Suppressor macrophage (primary cell): ENCODE measurements around the gene CCDC171.
"Not testable (repeated sequence)": the region's sequence is repeated elsewhere in the genome, so short reads cannot be mapped to it uniquely, and the experiment has no call there.

ENCODE experiments used
- DNase-seq, 4 experiments: peaks; one replicate each; pipeline ENCODE4 v3.0.0-alpha.2; 2020 to 2022
- total RNA-seq, 17 experiments: gene quantifications; one replicate each; lab custom pipeline; 2026; ENCODE audit warnings: mixed read lengths in 6 of 17, inconsistent platforms in 3 of 17; lab: John Stamatoyannopoulos, UW

The CCDC171 gene
- total RNA-seq, result 0.83 to 10.8 (median 5.4) reads per million in 17 experiments

DNA sequence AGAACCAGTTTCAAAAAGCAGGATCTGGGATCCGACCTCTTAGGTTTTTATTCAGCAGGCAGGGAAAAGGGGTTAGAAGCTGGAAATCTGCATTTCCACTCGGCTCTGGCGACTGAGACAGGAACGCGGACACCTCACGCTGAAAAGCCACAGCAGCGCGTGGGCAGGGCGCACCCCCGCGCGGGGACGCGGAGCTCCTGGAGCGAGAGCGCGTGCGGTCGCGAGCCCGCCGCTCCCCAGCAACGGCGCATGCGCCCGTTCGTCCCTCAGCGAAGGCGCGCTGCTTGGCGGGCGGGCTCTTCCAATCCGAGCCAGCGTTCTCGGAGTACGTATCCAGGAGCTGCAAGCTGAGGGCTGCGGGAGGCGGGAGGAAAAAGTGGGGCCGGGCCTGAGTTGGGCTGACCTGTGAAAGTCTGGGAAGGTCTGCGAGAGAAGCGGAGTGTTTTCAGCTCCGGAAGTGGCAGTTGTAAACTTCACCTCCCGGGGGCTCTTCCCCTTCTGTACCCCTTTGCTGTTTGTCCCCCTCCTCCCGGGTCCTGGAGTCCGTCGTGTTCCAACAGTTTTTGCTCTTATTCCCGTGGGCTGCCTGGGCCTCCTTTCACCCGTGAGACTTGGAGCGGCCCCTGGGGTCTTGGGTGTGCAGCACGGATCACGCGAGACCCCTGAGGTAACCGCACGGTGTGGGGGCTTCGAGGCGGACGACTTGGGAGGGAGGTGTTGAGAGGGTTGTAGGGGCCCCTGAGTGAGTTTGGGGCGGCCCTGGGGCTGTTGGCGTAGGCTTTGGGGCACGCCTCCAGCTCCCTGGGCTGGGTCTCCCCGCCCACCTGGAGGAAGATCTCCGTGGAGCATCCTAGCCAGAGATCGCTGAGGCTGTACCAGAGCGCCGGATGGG is at the start of gene CCDC171:
TSS of gene CCDC171 (plus strand) at position 408 of the 892 bp plus-strand sequence. CDS start 11,046 bp downstream, outside the sequence.
- DNase-seq, result peak; percentile 97 to 99 (median 98)

DNA sequence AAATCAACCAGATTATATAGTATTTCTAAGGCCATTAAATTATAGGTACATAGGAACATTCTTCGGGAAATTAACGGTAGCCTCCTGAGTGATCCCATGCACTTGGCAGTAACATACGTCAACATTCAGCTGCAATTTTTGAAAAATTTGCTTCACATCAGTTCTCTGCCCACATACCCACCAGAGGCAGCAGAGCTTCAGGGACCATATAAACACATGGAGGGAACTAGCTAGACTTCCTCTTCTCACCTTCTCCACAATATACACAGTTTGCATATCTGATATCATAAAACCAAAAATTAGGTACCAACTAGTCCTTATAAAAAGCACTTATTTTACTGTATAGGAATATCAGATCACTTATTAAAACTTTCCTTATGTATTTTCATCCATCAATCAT is 46.9 kb upstream of the CCDC171 start:
- DNase-seq, result peak in 3 of 4 experiments; percentile 33 to 52 (median 36)

DNA sequence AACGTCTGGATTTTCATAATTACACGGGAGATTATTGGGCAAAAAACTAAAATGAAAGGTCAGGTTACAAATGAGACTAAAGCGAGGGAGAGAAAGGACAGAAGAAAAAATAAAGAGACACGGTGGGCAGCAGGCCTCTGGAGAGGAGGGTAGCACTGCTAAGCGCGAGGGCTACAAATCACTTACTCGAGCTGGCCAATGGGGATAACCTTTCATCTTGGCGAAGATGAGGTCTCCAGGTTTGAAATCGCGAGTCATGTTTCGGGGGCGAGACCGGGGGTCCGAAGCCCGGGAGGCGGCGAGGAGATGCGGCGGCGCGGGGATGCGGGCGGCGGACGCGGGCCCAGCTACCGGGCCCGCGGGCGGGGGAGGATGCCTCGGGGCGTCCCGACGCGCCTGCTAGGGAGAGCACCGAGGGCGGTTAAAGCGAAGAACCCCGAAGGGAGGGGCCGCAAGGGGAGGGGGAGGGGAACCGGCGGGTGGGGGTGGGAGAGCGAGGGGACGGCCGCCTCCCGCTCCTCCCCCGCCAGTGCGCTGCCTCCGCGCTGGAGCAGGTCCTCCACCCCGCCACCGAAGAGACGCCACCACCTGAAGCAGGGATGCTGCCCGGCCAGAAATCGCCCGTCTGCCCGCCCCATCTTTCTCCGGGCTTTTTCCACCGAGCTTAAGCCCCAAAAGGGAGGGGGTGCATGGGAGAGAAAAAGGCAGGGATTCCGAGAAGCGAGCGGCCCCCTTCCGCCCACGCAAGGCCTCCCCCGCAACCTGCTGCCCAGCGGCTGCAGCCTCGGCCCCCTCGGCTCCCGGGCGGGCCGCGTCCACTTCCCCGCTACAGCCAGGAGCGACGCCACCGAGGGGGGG is 42.7 kb upstream of the CCDC171 start:
- DNase-seq, result peak in 2 of 4 experiments; percentile 24 to 30

DNA sequence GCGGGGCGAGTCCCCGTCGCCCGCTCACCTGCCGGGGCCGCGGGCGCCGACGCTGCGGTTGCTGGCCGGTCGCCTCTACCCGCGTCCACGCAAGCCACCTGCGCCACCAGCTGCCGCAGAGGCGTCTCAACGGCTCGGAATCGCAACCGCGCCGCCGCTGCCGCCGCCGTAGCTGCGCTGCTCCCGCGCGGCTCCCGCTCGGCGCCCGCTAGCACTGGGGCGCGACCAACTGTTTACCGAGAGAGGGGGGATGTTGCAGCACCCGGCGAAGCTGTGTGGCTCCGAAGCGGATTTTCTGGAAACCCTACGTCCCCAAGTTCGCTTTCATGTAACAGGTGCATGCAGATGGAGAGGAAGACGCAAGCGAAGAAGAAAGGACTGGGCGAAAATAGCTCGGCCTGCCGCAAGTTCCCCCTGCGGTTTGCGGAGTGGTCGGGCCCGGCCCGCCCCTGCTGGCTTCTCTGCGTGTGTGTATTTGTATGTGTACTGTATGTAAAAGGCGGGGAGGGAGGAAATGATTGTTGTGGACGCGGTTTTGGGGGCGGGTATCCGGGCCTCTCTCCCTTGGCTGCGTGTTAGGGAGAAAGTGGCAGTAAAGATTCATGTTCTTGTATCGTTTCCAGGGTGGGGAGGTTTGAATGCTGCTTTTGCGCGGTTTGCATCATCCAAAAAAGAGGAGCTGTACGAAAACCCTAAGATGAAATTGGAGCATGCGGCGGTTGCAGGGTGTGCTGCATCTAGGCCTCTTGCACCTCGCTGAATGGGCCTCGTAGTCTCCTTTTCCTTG is 41.9 kb upstream of the CCDC171 start, which contains the start of gene PSIP1:
TSS of gene PSIP1 (minus strand) at position 182 of the 787 bp plus-strand sequence. CDS start 782 bp downstream, outside the sequence.
- DNase-seq, result peak; percentile 85 to 92 (median 88)

DNA sequence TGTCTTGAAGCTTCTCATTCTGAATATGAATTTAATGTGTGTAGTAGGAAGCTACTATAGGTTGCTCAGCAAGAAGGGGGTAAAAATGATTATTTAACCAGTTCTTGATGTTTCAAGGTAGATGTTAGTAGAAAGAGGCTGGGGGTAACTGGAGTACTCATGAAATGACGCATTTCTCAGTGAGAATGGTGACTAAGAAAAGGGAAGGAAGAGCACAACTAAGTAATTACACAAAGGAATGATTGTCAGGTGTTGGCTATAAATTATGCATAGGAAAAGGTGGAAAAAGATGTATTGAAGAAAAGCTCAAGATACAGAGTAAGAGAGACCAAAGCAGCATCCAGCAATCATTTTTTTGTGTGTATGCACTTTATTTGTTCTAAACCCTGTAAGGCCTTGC is 40.6 kb upstream of the CCDC171 start:
- DNase-seq, result no peak

DNA sequence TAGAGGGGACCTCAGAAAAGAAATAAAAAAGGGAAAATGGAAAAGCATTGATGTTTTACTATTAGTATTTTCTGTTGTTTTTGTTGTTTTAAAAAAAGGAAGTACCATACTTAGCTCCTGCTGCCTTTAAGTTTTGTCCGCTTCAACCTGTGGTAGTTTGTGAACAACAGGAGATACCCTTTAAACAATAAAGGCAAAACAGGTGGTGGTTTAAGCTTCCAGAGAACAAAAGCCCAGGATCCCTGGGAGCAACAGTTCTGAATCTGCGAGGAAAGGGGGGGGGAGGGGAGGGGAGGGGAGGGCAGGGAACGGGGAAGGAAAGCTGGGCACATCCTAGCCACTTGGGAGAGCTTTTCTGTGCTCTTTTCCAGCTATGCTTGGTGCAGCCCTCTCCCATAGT is 40.0 kb upstream of the CCDC171 start:
- DNase-seq, result peak in 1 of 4 experiments; percentile 9

DNA sequence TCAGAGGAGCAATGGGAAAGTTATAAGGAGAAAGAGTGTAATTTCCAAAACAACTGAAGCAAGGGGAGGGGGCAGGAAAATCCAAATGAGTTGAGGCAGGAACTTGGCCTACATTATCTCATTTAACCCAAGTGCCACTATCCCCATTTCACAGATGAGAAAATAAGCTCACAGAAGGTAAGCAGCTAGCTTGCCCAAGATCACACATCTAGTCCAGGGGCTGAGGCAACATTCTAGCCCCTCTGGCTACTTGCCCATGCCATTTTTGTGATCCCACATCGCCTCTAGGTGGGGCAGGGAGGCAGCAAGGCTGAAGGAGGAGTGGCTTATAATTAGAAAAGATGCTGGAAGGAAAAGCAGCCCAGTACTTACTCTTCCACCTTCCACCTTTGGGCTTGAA is 39.5 kb upstream of the CCDC171 start:
- DNase-seq, result peak in 2 of 4 experiments; percentile 10

DNA sequence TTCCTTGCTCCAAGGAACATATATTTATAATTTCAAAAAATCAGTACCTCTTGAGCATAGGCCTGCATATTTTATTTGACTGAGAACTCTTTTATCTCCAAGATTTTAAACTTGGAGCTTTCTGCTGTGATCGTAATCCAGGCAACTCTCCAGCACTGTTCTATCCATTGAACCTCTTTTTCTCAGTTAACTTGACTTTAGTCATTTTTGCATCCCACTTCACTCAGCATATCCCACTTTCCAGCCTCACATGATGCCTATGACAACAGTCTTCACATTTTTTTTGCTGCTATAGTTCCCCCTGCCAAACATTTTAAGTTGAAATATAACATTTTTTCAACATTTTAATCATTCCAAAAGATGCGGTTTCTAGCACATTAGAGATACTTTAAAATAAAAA is 33.0 kb upstream of the CCDC171 start:
- DNase-seq, result no peak

DNA sequence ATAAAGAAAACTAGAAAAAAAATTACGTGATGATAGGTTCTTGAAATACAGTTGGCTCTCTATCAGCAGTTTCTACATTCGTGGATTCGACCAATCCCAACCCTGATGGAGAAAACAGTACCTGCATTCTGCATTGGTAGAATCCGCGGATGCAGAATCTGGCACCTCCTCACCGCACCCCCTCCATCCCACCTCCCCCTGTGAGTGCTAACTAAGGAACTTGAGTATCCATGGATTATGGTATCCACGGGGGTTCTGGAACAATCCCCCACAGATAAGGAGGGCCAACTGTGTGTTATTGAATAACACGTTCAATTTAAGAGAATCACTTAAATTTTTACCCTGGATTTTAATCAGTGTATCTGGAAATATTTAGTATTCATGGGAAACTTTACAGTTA is 31.6 kb upstream of the CCDC171 start:
- no peak for DNase-seq

DNA sequence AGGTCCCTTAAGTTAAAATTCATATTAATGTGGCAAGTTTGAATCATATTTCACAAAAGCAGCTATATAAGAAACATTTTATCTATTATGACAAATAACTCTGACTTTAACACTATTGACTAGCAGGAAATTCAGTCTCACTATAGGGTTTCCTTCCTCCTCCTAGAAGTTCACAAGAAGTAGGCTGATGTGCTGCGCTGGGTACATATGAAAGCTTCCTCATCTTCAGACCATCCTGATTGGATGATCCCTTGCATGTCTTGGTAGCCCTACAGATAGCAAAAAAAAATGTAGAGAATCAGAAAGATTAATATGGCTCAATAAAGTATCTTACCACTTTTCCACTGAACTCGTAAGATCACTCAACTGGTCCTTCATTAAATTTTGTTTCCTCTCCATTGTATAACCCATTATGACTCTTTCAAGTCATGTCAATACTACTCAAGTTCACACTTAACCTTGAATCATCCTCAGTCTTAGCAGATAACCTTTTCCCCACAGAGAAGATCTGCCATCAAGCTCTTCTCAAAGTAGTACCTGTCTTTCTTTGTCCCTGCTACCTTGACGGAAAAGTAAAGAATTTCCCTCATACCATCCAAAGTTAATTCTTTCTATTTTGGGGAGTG is 30.6 kb upstream of the CCDC171 start:
- DNase-seq, result peak in 2 of 4 experiments; percentile 13 to 24

DNA sequence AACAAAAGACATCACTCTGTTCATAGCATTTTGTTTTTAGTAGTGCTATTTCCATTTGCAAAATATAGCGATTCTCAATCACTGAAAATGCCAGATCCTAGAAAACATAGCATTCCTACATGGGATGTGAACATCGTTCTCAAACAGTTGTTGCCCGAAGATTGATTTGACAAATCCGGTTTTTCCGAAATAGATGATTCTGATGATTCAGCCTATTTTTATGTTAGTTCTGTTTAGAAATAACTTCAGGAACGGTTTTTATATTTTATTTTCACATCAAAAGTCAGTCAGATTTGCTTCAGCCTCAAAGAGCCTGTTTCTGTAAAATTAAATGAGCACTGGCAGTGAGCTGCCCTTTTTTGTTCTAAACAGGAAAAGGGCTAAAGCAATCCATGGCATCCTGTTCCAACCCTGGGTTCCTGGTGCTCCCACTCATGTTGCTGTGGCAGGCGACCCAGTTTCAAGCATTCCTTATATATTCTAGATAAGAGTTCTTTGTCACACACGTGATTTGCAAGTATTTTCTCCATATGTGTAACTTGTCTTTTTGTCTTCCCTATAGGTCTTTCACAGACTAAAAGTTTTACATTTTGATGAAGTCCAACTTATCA is 27.9 kb upstream of the CCDC171 start:
- DNase-seq, result no peak

DNA sequence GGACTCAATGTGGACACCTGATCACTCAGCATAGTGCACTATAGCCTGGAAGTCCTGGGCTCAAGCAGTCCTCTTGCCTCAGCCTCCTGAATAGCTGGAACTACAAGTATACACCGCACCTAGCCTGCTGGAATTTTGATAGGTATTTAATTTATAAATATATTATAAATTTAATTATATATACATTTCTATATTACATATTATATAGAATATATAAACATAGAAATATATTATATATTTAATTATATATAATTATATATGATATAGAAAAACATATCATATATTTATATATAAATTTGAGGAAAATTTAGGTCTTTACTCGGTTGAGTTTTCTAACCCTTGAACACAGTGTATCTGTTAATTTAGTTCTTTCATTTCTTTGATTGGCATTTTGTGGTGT is 26.9 kb upstream of the CCDC171 start:
- no peak for DNase-seq

DNA sequence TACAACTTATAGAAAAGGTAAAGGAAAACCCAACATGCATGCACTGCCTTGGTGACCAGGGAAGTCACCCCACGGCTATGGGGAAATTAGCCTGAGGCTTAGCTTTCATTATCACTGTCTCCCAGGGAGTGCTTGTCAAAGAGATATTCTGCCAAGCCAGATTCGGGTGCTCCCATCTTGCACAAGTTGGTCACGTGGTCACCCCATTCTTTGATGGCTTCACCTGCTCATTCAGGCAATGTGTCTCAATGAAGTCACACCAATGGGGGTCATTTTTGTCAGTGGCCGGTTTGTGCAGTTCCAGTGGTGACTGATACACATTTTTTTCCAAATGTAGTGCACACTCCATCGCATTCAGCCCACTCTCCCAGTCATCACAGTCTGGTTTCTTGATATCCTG is 25.8 kb upstream of the CCDC171 start:
- DNase-seq, result not testable (repeated sequence)

DNA sequence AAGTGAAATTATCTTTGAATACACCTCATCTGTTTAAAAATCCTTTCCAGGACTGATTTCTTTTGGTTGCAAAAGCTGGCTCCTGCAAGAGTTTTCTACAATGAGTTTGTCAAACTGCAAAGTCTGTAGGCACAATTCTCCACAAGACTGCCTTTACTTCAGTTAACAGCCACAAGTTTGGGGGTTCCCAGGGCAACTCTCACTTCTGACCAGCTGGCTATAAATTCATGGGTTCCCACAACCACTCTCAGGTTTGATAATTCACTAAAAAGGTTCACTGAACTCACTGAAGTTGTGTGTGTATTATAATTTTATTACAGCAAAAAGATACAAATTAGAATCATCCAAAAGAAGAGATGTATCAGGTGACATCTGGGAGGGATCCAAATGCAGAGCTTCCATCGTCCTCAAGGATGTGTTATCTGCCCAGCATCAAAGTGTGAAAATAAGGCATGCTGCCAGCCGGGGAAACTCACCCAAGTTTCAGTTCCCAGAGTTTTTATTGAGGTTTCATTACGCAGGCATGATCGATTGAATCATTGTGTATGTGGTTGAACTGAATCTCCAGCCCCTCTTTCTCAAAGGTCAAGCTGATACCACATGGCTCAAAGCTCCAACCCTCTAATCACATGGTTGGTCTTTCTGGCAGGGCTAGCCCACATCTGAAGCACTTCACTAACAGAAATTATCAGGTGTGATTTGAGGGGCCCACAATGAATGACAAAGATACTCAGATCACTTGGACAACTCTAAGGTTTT is 23.1 kb upstream of the CCDC171 start:
- DNase-seq, result no peak

DNA sequence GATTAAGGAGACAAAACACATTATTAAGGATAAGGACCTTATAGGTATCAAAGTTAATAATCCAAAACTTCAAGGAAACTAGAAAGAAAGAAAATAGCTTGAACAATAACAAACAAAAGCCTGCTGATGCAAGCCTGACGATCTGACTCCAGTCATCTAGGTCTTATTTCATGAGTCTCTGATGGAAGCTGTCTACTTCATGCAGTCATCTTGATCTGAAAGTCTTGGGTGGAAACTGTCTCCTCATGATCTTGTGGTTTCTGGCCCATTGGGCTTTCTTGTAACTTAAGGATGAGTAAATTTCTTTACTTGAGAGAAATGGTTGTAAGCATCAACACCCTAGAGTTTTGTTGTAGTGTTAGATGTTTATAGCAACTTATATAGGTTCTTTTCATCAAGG is 21.5 kb upstream of the CCDC171 start:
- DNase-seq, result no peak

DNA sequence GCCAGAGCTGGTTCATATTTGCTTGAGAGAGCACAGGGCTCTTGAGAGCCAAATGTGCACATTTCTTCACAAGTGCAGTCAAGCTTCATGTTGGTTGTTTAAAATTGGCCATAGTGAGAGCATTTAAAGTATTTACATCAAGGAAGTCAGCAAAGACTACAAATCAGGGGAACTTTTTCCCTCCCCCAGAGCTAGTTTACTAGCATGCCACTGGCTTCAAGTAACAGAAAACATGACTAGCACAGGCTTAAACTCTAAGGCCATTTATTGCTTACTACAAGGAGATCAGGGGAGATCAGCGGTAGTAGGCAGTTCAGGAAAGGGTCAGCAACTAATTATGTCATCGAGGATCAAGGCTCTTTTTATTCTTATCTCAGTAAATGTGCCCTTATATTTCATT is 11.0 kb upstream of the CCDC171 start:
- DNase-seq, result no peak

DNA sequence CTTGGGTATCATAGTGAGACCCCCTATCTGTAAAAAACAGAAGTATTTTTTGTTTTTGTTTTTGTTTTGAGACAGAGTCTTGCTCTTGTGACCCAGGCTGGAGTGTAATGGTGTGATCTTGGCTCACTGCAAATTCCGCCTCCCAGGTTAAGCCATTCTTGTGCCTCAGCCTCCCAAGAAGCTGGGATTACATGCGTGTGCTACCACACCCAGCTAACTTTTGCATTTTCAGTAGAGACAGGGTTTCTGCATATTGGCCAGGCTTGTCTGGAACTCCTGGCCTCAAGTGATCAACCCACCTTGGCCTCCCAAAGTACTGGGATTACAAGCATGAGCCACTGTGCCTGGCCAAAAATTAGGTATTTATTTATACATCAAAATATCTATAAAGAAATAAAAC is 10.2 kb upstream of the CCDC171 start:
- DNase-seq, result no peak

DNA sequence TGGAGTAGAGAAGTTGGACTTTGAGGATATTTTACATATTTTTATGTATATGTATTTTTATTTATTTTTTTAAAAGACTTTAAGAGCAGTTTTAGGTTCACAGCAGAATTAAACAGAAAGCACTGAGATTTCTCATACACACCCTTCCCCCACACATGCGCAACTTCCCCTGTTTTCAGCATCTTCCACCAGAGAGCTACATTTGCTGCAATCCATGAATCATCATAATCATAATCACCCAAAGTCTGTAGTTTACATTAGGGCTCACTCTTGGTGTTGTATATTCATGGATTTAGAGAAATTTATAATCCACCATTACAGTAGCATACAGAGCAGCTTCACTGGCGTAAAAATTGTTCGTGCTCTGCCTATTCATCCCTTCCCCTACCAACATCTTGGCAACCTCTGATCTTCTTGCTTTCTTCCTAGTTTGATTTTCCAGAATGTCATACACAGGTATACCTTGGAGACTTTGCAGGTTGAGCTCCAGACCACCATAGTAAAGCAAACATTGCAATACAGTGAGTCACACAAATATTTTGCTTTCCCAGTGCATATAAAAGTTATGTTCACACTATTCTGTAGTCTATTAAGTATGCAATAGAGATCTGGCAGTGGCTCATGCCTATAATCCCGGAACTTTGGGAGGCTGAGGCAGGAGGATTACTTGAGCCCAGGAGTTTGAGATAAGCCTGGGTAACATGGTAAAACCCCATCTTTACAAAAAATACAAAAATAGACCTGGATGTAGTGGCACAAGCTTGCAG is 9.6 kb upstream of the CCDC171 start:
- peak; percentile 44 to 67 (median 58) for DNase-seq

DNA sequence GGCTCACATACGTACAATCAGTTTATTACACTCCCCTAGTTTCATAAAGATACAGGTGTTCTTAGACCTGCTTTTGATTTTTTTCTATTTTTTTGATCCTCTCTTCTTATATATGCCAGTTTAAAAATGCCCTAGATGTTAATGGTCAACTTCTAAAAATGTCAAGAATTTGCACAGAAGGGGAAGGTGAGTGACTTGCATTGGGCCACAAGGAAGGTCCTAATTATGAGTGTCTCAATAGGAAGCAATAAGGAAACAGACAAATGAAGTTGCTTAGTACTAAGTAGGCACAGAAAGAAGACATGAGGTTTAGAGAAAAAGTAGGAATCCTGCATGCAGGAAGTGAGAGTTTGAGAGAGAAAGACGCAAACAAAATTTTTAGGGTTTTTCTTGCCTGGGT is 3.2 kb upstream of the CCDC171 start:
- DNase-seq, result no peak

DNA sequence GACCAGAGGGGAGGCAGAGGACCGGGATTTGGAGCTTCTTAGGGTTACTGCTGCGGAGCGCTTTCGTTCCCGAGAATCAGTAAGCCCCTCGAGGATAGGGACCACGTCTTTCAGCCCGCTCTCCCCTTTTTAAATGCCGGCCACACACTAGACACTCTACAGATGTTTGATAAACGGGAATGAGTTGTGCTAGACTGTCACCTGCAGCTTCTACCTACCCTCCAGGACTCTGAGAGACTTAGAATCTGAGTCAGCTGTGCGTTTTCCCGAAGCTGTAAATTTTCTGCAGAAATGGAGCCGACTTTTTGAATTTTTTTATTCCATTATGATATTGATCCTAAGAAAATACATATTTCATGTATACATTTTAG is 670 bp downstream of the CCDC171 start:
- DNase-seq, result no peak
